Mammary epithelial cell (primary cell): ENCODE results near the gene STOM.

Experiments
- CTCF ChIP-seq, 2 donors: IDR thresholded peaks in 1 of 2; conservative IDR thresholded peaks in 1 of 2; 2 replicates each; pipeline ENCODE4 v1.5.1; 2011 to 2012; ENCODE audit warnings: inconsistent platforms in 2 of 2, low read length in 2 of 2, mild to moderate bottlenecking in 2 of 2, control low read depth in 1 of 2, low read depth in 1 of 2; ENCODE audit not compliant: insufficient read depth in 1 of 2; ENCODE audit errors: extremely low read depth in 1 of 2
- EZH2 ChIP-seq: IDR thresholded peaks from 2 replicates; pipeline ENCODE4 v1.6.1; 2012; ENCODE audit warnings: low read length, inconsistent platforms, borderline replicate concordance

DNA sequence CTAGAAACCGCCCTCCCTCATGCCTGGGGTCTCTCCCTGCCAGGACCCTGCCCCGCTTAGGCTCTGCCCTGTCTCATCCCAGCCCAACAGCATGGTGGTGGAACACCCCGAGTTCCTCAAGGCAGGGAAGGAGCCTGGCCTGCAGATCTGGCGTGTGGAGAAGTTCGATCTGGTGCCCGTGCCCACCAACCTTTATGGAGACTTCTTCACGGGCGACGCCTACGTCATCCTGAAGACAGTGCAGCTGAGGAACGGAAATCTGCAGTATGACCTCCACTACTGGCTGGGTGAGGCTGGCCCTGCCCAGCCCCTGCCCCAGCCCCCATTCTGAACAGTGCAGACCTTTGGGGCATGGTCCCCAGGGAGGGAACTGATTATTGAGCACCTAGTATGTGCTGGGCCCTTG lies 68.2 kb downstream of the STOM start:
- TF ChIP-seq CTCF (conservative IDR thresholded peaks at IDR 0.05 in 1 of 2, IDR thresholded peaks at IDR 0.05 in 1 of 2; ENCODE audit: extremely low read depth in 1 of 2, insufficient read depth in 1 of 2, low read depth in 1 of 2, low read length in 2 of 2) (no peak), EZH2 (no peak)
